Measurements from ENCODE around the gene ENKD1. TPM values are rescaled to one million over a fixed set of nuclear protein-coding genes. Genes with fewer than 3 reads are reported as not detected.
A peak's percentile ranks its signal among the peaks of the same experiment; 100 is the strongest.

ENKD1 gene
- total RNA-seq, 1 experiment from 2014 or later, result 8.9 TPM

- Histone ChIP-seq H3K36me3 (ENCODE audit: control insufficient read depth, insufficient read depth, low read length) (peaks cover 6% of the 10 kb centered on the region), H3K27me3 (replicated peaks; ENCODE audit: control insufficient read depth, insufficient read depth, low read length) (no peaks in the 10 kb centered on the region), H3K9me3 (no peaks in the 10 kb centered on the region), H3K4me1 (no peaks in the 10 kb centered on the region), H3K4me3 (ENCODE audit: low read depth, low read length) (no peak overlapping the region)
- POLR2A ChIA-PET, result no interaction called here
- intact Hi-C loops (cut with micrococcal nuclease; ENCODE audit: unreplicated experiment), result no loop called here
- CTCF ChIA-PET, result interaction anchor here (0.6 to 1.0 kb wide), 4 partner anchors 39 to 119 kb away, joined by 3 to 5 read pairs (median 4); partner anchors contain the start of gene CTCF
- no peak for TF ChIP-seq CTCF (IDR thresholded peaks at IDR 0.05; ENCODE audit: insufficient read depth in 1 of 2, low read depth in 1 of 2, low read length in 1 of 2, severe bottlenecking in 1 of 2, unreplicated experiment in 1 of 2)
- H3K27me3 Mint-ChIP-seq (ENCODE audit: insufficient read depth, unreplicated experiment), result no peaks in the 10 kb centered on the region
- BruUV-seq (replicated peaks), result no TSS peak
- DNase-seq, result no peak
- no peak overlapping the region for H3K4me3 Mint-ChIP-seq (ENCODE audit: unreplicated experiment)
- H3K36me3 Mint-ChIP-seq (ENCODE audit: insufficient read depth, unreplicated experiment), result peaks cover 95% of the 10 kb centered on the region
- no peak overlapping the region for H3K27ac Mint-ChIP-seq (ENCODE audit: unreplicated experiment)
- no peaks in the 10 kb centered on the region for H3K4me1 Mint-ChIP-seq (ENCODE audit: low read depth, unreplicated experiment)
- H3K9me3 Mint-ChIP-seq (ENCODE audit: unreplicated experiment), result no peaks in the 10 kb centered on the region
These were observed 34.0 kb downstream of the ENKD1 start for GRCh38 chr16:67632415-67633172.

- peaks cover 5% of the 10 kb centered on the region for H3K36me3 ChIP-seq (ENCODE audit: control insufficient read depth, insufficient read depth, low read length)
- POLR2A ChIA-PET, result no interaction called here
- H3K4me3 ChIP-seq (ENCODE audit: low read depth, low read length), result no peak overlapping the region
- intact Hi-C loops (cut with micrococcal nuclease; ENCODE audit: unreplicated experiment), result no loop called here
- H3K27me3 Mint-ChIP-seq (ENCODE audit: insufficient read depth, unreplicated experiment), result no peaks in the 10 kb centered on the region
- H3K4me1 ChIP-seq, result no peaks in the 10 kb centered on the region
- no peak overlapping the region for H3K4me3 Mint-ChIP-seq (ENCODE audit: unreplicated experiment)
- H3K4me1 Mint-ChIP-seq (ENCODE audit: low read depth, unreplicated experiment), result no peaks in the 10 kb centered on the region
- H3K9me3 ChIP-seq, result no peaks in the 10 kb centered on the region
- H3K9me3 Mint-ChIP-seq (ENCODE audit: unreplicated experiment), result no peaks in the 10 kb centered on the region
- BruUV-seq (replicated peaks), result no TSS peak
- no peaks in the 10 kb centered on the region for H3K27me3 ChIP-seq (replicated peaks; ENCODE audit: control insufficient read depth, insufficient read depth, low read length)
- CTCF ChIA-PET, result interaction anchor here (0.8 kb wide), 1 partner anchor 15 kb away, joined by 3 read pairs; no protein-coding TSS in a partner anchor
- DNase-seq, result no peak
- TF ChIP-seq CTCF (IDR thresholded peaks at IDR 0.05; ENCODE audit: insufficient read depth in 1 of 2, low read depth in 1 of 2, low read length in 1 of 2, severe bottlenecking in 1 of 2, unreplicated experiment in 1 of 2), result no peak
- peaks cover 94% of the 10 kb centered on the region for H3K36me3 Mint-ChIP-seq (ENCODE audit: insufficient read depth, unreplicated experiment)
- no peak overlapping the region for H3K27ac Mint-ChIP-seq (ENCODE audit: unreplicated experiment)
These were observed 38.3 kb downstream of the ENKD1 start for GRCh38 chr16:67628216-67628615.

GRCh38 chr16:67613808-67614207 is 52.7 kb downstream of the ENKD1 start:
- no peaks in the 10 kb centered on the region; the same call in 1 of the 2 replicates for H3K9me3 ChIP-seq
- POLR2A ChIA-PET, result no interaction called here
- Mint-ChIP-seq H3K27me3 (ENCODE audit: insufficient read depth, unreplicated experiment) (no peaks in the 10 kb centered on the region), H3K4me3 (ENCODE audit: unreplicated experiment) (no peak overlapping the region), H3K9me3 (ENCODE audit: unreplicated experiment) (no peaks in the 10 kb centered on the region), H3K36me3 (ENCODE audit: insufficient read depth, unreplicated experiment) (peaks cover 74% of the 10 kb centered on the region), H3K4me1 (ENCODE audit: low read depth, unreplicated experiment) (no peaks in the 10 kb centered on the region), H3K27ac (ENCODE audit: unreplicated experiment) (no peak overlapping the region)
- BruUV-seq (replicated peaks), result no TSS peak
- peak in 1 of 2 experiments; percentile 44 for DNase-seq
- no peak overlapping the region for H3K4me3 ChIP-seq (ENCODE audit: low read depth, low read length)
- CTCF ChIA-PET, result interaction anchor here (0.6 kb wide), 1 partner anchor 27 kb away, joined by 3 read pairs; no protein-coding TSS in a partner anchor
- intact Hi-C loops (cut with micrococcal nuclease; ENCODE audit: unreplicated experiment), result loop anchor here (1.0 kb wide), 1 partner anchor 16 kb away; no protein-coding TSS in a partner anchor
- H3K36me3 ChIP-seq (ENCODE audit: control insufficient read depth, insufficient read depth, low read length), result peaks cover 3% of the 10 kb centered on the region; the same call in 1 of the 2 replicates
- H3K4me1 ChIP-seq, result no peaks in the 10 kb centered on the region
- peak in 1 of 2 experiments; percentile 28 for TF ChIP-seq CTCF (IDR thresholded peaks at IDR 0.05; ENCODE audit: insufficient read depth in 1 of 2, low read depth in 1 of 2, low read length in 1 of 2, severe bottlenecking in 1 of 2, unreplicated experiment in 1 of 2)
- no peaks in the 10 kb centered on the region for H3K27me3 ChIP-seq (replicated peaks; ENCODE audit: control insufficient read depth, insufficient read depth, low read length)

Other genes with a start within 250 kb of the ENKD1 start
- 11.3 and 12.3 TPM in 2 replicates for gene HSD11B2, start 235.6 kb downstream of the ENKD1 start, total RNA-seq (2022)
- gene ATP6V0D1, start 185.6 kb downstream of the ENKD1 start, total RNA-seq (2022), result 107 and 110 TPM in 2 replicates
- gene AGRP, start 183.2 kb downstream of the ENKD1 start, total RNA-seq (2022), result not detected in 2 replicates
- 87.9 and 90.4 TPM in 2 replicates for gene RIPOR1, start 137.9 kb downstream of the ENKD1 start, total RNA-seq (2022)
- gene CTCF, start 104.2 kb downstream of the ENKD1 start, total RNA-seq (2022), result 60.8 and 67.8 TPM in 2 replicates
- gene CARMIL2, start 21.6 kb downstream of the ENKD1 start, total RNA-seq (2022), result 27.3 and 36.3 TPM in 2 replicates
- gene ACD, start 6.5 kb downstream of the ENKD1 start, total RNA-seq (2022), result 38.6 and 46.1 TPM in 2 replicates
- 7.1 and 8.4 TPM in 2 replicates for gene PARD6A, start 5.8 kb downstream of the ENKD1 start, total RNA-seq (2022)
- gene C16orf86, start 64 bp upstream of the ENKD1 start, total RNA-seq (2022), result 0.34 and 0.53 TPM in 2 replicates
- 12.7 and 13.4 TPM in 2 replicates for gene GFOD2, start 52.6 kb upstream of the ENKD1 start, total RNA-seq (2022)
- gene RANBP10, start 139.8 kb upstream of the ENKD1 start, total RNA-seq (2022), result 21.8 and 23.8 TPM in 2 replicates
- gene TSNAXIP1, start 140.1 kb upstream of the ENKD1 start, total RNA-seq (2022), result 0.84 and 0.91 TPM in 2 replicates
- gene THAP11, start 175.6 kb upstream of the ENKD1 start, total RNA-seq (2022), result 46.8 and 50.5 TPM in 2 replicates
- 239 and 245 TPM in 2 replicates for gene NUTF2, start 180.2 kb upstream of the ENKD1 start, total RNA-seq (2022)
- 70.9 and 80.1 TPM in 2 replicates for gene CENPT, start 180.9 kb upstream of the ENKD1 start, total RNA-seq (2022)
- 124 and 139 TPM in 2 replicates for gene EDC4, start 206.3 kb upstream of the ENKD1 start, total RNA-seq (2022)
- 0.93 TPM in 1 of 2 replicates, not detected in the other for gene NRN1L, start 218.1 kb upstream of the ENKD1 start, total RNA-seq (2022)
- 35.1 and 41.3 TPM in 2 replicates for gene PSKH1, start 226.5 kb upstream of the ENKD1 start, total RNA-seq (2022)